Tongue (tissue), 3 donors: ENCODE measurements around the gene CRLF1. TPM values are rescaled to one million over a fixed set of nuclear protein-coding genes. Genes with fewer than 3 reads are reported as not detected.
A peak's percentile ranks its signal among the peaks of the same experiment; 100 is the strongest.

ENCODE experiments used
- DNase-seq: peaks from one replicate; pipeline ENCODE4 v3.0.0-alpha.2; 2015
- small RNA-seq: library from RNA; depleted of rRNA; stranded (forward); fragments of <200 nt; gene quantifications from one replicate; pipeline ENCODE3, GENCODE V24; 2014; ENCODE audit warnings: low replicate concordance
- total RNA-seq: library from RNA; depleted of rRNA; stranded (reverse); fragments of >200 nt; gene quantifications from one replicate; pipeline ENCODE4 v1.2.3, GENCODE V29; 2014

CRLF1 gene
- total RNA-seq, 1 donor from 2014 or later: 38.4 TPM

DNA sequence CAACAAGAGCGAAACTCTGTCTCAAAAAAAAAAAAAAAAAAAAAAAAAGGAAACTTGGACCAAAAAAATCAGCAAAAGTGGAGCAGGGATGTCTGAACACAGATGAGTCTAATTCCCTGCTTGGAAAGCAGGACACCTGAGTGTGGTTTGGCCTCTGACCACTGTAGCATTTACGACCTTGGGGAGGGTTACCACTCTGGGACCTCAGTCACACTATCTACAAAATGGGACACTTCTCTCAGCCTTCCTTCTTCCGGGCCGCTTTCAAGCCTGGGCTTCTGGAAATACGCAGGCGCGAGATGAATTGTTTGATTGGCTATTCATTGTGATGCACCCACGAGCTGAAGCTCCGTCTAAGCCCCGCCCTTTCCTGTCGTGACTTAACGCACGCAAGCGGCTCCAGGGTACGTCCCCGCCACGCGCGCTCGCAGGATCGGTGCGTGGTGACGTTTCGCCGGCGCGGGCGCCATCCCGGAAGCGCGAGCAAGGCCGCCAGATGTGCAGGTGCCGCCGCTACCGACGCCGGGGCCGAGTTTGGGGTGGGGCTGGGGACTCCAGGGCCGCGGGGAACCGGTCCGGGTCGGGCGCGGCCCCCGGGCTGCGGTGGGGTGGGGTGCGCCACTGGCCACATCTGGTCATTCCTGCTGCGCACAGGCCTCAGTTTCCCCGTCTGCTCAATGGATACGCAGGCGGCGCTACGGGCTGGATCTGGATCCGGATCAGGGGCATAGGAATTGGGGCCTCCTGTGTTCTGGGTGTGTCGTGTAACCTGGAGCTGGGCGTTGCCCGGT lies 49.0 kb downstream of the CRLF1 start, which contains the start of gene KXD1:
TSS of gene KXD1 (plus strand) at position 460 of the 791 bp plus-strand sequence. CDS start 4,187 bp downstream, outside the sequence.
- peak; percentile 99 for DNase-seq

DNA sequence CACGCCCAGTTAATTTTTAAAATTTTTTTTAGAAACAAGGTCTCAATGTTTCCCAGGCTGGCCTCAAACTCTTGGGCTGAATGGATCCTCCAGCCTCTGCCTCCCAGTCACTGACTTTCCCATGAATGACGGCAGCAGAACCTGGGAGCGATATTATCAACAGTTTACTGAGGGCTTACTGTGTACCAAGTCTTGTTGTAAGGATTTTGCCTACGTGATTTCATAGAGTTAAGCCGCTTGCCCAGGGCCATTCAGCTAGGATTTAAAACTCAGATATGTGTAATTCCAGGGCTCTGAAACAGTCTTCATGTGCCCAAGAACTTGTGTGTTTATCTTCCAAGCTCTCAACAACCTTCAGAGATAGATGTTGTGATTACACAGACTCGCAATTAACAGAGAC lies 55.0 kb downstream of the CRLF1 start:
- no peak for DNase-seq

DNA sequence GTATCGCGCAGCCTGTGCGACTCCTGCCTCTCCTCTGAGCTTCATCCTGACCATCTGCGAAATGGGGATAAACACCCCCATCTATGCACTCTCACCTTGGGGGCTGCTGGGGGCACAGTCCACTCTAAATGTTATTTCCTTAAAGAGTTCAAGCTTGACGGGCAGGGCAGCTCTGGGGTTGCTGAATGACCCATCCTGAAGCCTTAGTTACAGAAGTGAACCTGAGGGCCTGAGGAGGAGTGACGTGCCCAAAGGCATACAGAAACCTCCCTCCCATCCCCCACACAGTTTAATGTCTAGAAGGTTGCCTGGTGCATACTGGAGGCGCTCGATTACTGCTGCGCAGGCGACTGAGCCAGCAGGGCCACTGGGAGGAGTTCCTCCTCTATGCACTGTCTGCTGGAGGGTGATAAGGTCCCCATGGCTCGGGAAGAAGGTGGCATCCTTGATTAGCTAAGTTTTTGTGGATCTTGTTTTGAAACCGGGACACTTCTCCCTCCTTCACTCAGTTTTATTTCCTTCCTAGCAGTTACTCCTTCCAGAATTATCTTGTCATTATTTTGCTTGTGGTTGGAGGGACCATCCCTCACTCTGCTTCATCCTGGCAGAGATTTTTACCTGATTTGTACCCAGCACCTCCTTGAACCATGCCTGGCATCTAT lies 62.7 kb downstream of the CRLF1 start:
- DNase-seq: peak; percentile 51

Small RNA genes lying within 50 kb of the gene (small RNA-seq; reads per million reads assigned to genes)
- gene RN7SL155P: not detected

Other genes with a start within 250 kb of the CRLF1 start
- gene GDF15, start 220.6 kb downstream of the CRLF1 start, total RNA-seq: 0.51 TPM
- 1.8 TPM for gene LRRC25, start 209.2 kb downstream of the CRLF1 start, total RNA-seq
- 50.1 TPM for gene SSBP4, start 187.4 kb downstream of the CRLF1 start, total RNA-seq
- 49.3 TPM for gene ISYNA1, start 168.7 kb downstream of the CRLF1 start, total RNA-seq
- 21.7 TPM for gene ELL, start 84.7 kb downstream of the CRLF1 start, total RNA-seq
- 115 TPM for gene FKBP8, start 63.2 kb downstream of the CRLF1 start, total RNA-seq
- gene KXD1, start 48.9 kb downstream of the CRLF1 start, total RNA-seq: 40.7 TPM
- gene UBA52, start 34.9 kb downstream of the CRLF1 start, total RNA-seq: 385 TPM
- gene REX1BD, start 18.0 kb downstream of the CRLF1 start, total RNA-seq: 57.6 TPM
- 12.0 TPM for gene TMEM59L, start 6.1 kb upstream of the CRLF1 start, total RNA-seq
- gene KLHL26, start 30.2 kb upstream of the CRLF1 start, total RNA-seq: 6.2 TPM
- 5.4 TPM for gene CRTC1, start 76.9 kb upstream of the CRLF1 start, total RNA-seq
- 8.1 TPM for gene COMP, start 184.5 kb upstream of the CRLF1 start, total RNA-seq
- 103 TPM for gene UPF1, start 225.2 kb upstream of the CRLF1 start, total RNA-seq